Endothelial cell (in vitro differentiated cells): ENCODE measurements around the gene APPL2. TPM values are rescaled to one million over a fixed set of nuclear protein-coding genes. Genes with fewer than 3 reads are reported as not detected.
A peak's percentile ranks its signal among the peaks of the same experiment; 100 is the strongest.

Source experiments
- DNase-seq: peaks from one replicate; pipeline ENCODE4 v3.0.0; 2021; ENCODE audit warnings: low spot score
- H3K27ac Mint-ChIP-seq: one replicate; pipeline ENCODE4 v1.8.0; 2021; ENCODE audit warnings: mixed read lengths, inconsistent platforms; ENCODE audit not compliant: unreplicated experiment
- H3K27me3 Mint-ChIP-seq: one replicate; pipeline ENCODE4 v1.8.0; 2021; ENCODE audit warnings: mild to moderate bottlenecking, moderate library complexity, mixed read lengths, inconsistent platforms; ENCODE audit not compliant: unreplicated experiment
- H3K36me3 Mint-ChIP-seq: one replicate; pipeline ENCODE4 v1.8.0; 2021; ENCODE audit warnings: mild to moderate bottlenecking, low read depth, mixed read lengths, inconsistent platforms; ENCODE audit not compliant: unreplicated experiment
- H3K4me1 Mint-ChIP-seq: one replicate; pipeline ENCODE4 v1.8.0; 2021; ENCODE audit warnings: mild to moderate bottlenecking, mixed read lengths, inconsistent platforms; ENCODE audit not compliant: unreplicated experiment
- H3K4me3 Mint-ChIP-seq: one replicate; pipeline ENCODE4 v1.8.0; 2021; ENCODE audit warnings: mild to moderate bottlenecking, mixed read lengths, inconsistent platforms; ENCODE audit not compliant: unreplicated experiment
- H3K9me3 Mint-ChIP-seq: one replicate; pipeline ENCODE4 v1.8.0; 2021; ENCODE audit warnings: mixed read lengths, inconsistent platforms; ENCODE audit not compliant: unreplicated experiment
- CTCF ChIP-seq: fragments of 200-600 bp; sonication (generic); IDR thresholded peaks from one replicate; pipeline ENCODE4 v1.5.0; 2021; ENCODE audit warnings: antibody characterized with exemption; ENCODE audit not compliant: unreplicated experiment
- long read RNA-seq: library from polyadenylated mRNA; unstranded; transcript quantifications from one replicate; pipeline ENCODE4 v2.0.0, GENCODE V29; 2020; ENCODE audit not compliant: unreplicated experiment
- total RNA-seq: library from RNA; stranded (reverse); fragmentation: NEBNext Ultra II Directional; extraction: Animal tissue kit (Norgen Biotek cat#: 25700); gene quantifications from one replicate; pipeline ENCODE4 v1.2.1, GENCODE V29; 2021; ENCODE audit not compliant: unreplicated experiment

Gene APPL2, protein sequence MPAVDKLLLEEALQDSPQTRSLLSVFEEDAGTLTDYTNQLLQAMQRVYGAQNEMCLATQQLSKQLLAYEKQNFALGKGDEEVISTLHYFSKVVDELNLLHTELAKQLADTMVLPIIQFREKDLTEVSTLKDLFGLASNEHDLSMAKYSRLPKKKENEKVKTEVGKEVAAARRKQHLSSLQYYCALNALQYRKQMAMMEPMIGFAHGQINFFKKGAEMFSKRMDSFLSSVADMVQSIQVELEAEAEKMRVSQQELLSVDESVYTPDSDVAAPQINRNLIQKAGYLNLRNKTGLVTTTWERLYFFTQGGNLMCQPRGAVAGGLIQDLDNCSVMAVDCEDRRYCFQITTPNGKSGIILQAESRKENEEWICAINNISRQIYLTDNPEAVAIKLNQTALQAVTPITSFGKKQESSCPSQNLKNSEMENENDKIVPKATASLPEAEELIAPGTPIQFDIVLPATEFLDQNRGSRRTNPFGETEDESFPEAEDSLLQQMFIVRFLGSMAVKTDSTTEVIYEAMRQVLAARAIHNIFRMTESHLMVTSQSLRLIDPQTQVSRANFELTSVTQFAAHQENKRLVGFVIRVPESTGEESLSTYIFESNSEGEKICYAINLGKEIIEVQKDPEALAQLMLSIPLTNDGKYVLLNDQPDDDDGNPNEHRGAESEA
- total RNA-seq = 44.7 TPM
- long read RNA-seq, transcript APPL2-201 (21 exons, 3,239 nt) = major isoform, 13 of 21 reads
- long read RNA-seq, partial matches to known transcripts = 2 of 21 reads
- long read RNA-seq, other reads (novel, unspliced or antisense) = 6 of 21 reads

DNA sequence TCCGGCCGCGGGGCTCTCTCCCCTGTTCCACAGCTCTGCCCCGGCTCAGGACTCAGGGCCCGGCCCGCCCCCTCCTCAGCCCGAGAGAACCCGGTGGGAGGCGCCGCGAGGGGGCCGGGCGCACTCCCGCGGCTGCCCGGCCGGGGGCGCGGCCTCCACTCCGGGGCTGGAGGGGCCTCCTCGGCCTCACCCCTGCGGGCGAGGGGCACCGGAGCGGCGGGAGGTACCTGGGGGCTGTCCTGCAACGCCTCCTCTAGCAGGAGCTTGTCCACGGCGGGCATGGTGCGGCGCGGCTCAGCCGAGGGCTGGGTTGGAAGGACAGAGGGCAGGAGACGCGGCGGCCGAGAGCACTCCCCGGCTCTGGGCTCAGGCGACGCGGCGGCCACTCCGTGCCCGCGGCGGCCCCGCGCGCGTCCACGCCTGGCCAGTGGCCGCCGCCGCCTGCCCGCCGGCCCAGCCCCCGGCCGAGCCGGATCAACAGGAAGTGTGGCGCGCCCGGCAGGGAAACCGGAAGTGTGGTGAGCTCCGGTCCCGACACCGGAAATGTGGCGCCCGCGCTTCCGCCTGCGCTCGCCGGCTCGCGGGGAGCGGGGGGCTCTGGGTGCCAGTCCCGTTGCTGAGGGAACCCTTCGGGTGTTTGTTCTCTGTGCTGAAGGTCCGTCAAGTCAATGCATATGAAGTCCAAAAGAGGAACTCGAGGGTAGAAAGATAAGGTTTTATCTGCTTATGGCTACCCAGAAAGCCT is at the start of gene APPL2:
TSS of gene APPL2 (minus strand) at position 443 of the 745 bp plus-strand sequence. CDS start at position 281, 162 bp downstream.
- Mint-ChIP-seq H3K4me1 (peaks cover 43% of the 10 kb centered on the region), H3K9me3 (no peaks in the 10 kb centered on the region), H3K4me3 (peak within 1 kb of the TSS; percentile 94), H3K27me3 (peaks cover 2% of the 10 kb centered on the region), H3K27ac (peak within 1 kb of the TSS; percentile 95), H3K36me3 (no peaks in the 10 kb centered on the region)
- DNase-seq = peak; percentile 88
- peak; percentile 65 for TF ChIP-seq CTCF

GRCh38 chr12:105285378-105285777 is 49.4 kb upstream of the APPL2 start:
- Mint-ChIP-seq H3K4me3 (no peak overlapping the region), H3K27me3 (peaks cover 2% of the 10 kb centered on the region), H3K4me1 (peaks cover 6% of the 10 kb centered on the region), H3K9me3 (no peaks in the 10 kb centered on the region), H3K36me3 (no peaks in the 10 kb centered on the region), H3K27ac (no peak overlapping the region)
- DNase-seq = no peak
- no peak for TF ChIP-seq CTCF

GRCh38 chr12:105281694-105282049 is 45.7 kb upstream of the APPL2 start:
- H3K9me3 Mint-ChIP-seq = no peaks in the 10 kb centered on the region
- H3K36me3 Mint-ChIP-seq = no peaks in the 10 kb centered on the region
- H3K4me1 Mint-ChIP-seq = peaks cover 6% of the 10 kb centered on the region
- H3K27ac Mint-ChIP-seq = no peak overlapping the region
- TF ChIP-seq CTCF = no peak
- H3K27me3 Mint-ChIP-seq = peaks cover 6% of the 10 kb centered on the region
- DNase-seq = no peak
- H3K4me3 Mint-ChIP-seq = no peak overlapping the region

DNA sequence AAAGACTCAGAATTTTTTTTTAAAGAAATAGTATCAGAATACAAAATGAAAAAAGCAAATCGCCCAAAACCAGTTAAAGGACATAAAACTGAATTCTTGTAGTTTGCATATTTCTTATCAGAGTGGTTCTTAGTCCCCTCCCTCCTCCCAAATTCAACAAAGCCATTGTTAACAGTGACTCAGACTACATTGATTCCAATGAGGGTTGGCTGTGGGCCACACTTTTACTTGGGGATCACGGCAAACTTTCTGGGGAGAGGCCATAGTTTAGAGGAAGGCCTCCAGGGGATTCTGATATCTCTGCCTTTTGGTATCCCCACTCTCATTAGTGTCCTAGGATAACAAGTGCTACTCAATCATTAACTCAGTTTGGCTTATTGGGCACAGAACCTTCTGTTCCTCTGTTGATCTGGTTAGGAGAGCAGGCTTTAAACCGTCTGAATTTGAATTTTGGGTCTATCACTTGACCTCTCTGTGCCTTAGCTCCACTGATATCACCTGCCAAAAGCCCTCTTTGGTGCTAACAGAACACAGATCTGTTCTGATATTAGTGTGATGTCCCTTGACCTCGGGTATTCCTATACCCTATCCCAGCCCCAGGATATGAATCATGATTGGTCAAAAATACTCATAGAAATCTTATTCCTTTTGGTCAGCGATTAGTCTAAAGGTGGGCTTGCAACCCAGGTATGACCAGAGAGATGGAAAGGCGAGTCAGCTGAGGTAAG is 45.2 kb upstream of the APPL2 start:
- no peaks in the 10 kb centered on the region for H3K36me3 Mint-ChIP-seq
- H3K27me3 Mint-ChIP-seq = peaks cover 6% of the 10 kb centered on the region
- H3K4me1 Mint-ChIP-seq = peaks cover 9% of the 10 kb centered on the region
- no peak for DNase-seq
- H3K9me3 Mint-ChIP-seq = no peaks in the 10 kb centered on the region
- no peak overlapping the region for H3K4me3 Mint-ChIP-seq
- H3K27ac Mint-ChIP-seq = no peak overlapping the region
- no peak for TF ChIP-seq CTCF
